ENCODE data around the gene FLT4. TPM values are rescaled to one million over a fixed set of nuclear protein-coding genes. Genes with fewer than 3 reads are reported as not detected.
A peak's percentile ranks its signal among the peaks of the same experiment; 100 is the strongest.

Gene FLT4
- total RNA-seq, 1 donor from 2014 or later, result 24.8 TPM

DNA sequence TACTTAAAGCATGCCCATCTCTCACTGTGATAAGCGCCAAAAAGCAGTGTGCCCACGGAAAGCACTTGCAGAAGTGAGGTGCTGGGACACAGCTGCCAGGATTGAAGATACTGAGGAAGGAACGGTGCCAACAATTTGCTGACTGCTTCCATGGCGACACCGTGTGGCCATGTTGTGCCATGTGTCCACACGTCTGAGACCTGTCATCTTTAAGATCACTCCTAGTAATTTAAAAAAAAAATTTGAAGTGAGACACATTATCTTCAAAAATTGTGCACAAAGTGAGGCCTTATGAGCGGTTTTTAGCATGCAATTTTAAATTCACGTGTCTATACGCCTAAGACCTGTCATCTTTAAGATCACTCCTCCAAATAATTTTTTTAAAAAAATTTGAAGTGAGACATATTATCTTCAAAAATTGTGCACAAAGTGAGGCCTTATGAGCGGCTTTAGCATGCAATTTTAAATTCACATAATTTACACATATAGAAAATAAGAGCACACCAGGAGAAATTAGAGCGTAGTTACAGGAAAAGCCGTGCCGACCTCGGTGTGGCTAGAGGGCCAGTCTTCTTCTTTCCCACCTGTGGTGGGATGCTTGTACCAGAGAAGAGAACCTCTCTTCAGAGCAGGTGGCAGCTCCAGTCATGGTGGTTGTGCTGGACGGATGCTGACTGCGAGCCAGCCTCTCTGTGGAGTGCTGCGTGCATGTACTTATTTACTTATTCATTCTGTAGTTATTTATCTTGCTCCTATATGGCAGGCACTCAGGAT is 21.4 kb upstream of the FLT4 start:
- Histone ChIP-seq H3K27me3 (ENCODE audit: low read depth) (peaks cover 19% of the 10 kb centered on the region), H3K27ac (no peak overlapping the region), H3K36me3 (no peaks in the 10 kb centered on the region), H3K9me3 (no peaks in the 10 kb centered on the region), H3K4me1 (peaks cover 7% of the 10 kb centered on the region), H3K4me3 (no peak overlapping the region)
- DNase-seq (no peak), ATAC-seq (peak; percentile 62 to 64)
- intact Hi-C loops (cut with DNase I), result no loop called here
- TF ChIP-seq, protein P1, sequence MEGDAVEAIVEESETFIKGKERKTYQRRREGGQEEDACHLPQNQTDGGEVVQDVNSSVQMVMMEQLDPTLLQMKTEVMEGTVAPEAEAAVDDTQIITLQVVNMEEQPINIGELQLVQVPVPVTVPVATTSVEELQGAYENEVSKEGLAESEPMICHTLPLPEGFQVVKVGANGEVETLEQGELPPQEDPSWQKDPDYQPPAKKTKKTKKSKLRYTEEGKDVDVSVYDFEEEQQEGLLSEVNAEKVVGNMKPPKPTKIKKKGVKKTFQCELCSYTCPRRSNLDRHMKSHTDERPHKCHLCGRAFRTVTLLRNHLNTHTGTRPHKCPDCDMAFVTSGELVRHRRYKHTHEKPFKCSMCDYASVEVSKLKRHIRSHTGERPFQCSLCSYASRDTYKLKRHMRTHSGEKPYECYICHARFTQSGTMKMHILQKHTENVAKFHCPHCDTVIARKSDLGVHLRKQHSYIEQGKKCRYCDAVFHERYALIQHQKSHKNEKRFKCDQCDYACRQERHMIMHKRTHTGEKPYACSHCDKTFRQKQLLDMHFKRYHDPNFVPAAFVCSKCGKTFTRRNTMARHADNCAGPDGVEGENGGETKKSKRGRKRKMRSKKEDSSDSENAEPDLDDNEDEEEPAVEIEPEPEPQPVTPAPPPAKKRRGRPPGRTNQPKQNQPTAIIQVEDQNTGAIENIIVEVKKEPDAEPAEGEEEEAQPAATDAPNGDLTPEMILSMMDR (IDR thresholded peaks at IDR 0.05), result peak; percentile 71

DNA sequence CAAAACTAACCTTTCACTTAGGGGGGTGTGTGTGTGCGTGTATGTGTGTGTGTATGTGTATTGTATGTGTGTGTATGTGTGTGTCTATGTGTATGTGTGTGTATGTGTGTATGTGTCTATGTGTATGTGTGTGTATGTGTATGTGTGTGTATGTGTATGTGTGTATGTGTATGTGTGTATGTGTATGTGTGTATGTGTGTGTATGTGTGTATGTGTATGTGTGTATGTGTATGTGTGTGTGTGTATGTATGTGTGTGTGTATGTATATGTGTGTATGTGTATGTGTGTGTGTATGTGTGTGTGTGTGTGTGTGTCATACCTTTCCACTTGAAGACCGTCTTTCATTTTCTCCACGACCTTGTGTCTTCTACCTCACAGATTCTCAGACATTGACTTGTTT is 20.8 kb upstream of the FLT4 start:
- Histone ChIP-seq H3K4me1 (peaks cover 7% of the 10 kb centered on the region), H3K27ac (no peak overlapping the region), H3K36me3 (no peaks in the 10 kb centered on the region), H3K27me3 (ENCODE audit: low read depth) (peaks cover 16% of the 10 kb centered on the region), H3K4me3 (no peak overlapping the region), H3K9me3 (no peaks in the 10 kb centered on the region)
- TF ChIP-seq, protein P1 (IDR thresholded peaks at IDR 0.05), result no peak
- DNase-seq (no peak), ATAC-seq (no peak)
- intact Hi-C loops (cut with DNase I), result no loop called here

- intact Hi-C loops (cut with DNase I), result no loop called here
- DNase-seq (no peak), ATAC-seq (no peak)
- peaks cover 16% of the 10 kb centered on the region for H3K27me3 ChIP-seq (ENCODE audit: low read depth)
- H3K9me3 ChIP-seq, result no peaks in the 10 kb centered on the region
- H3K4me3 ChIP-seq, result no peak overlapping the region
- TF ChIP-seq, protein P1 (IDR thresholded peaks at IDR 0.05), result no peak
- H3K27ac ChIP-seq, result no peak overlapping the region
- peaks cover 7% of the 10 kb centered on the region for H3K4me1 ChIP-seq
- H3K36me3 ChIP-seq, result no peaks in the 10 kb centered on the region
Observed at GRCh38 chr5:180669661-180670060, 20.3 kb upstream of the FLT4 start.

DNA sequence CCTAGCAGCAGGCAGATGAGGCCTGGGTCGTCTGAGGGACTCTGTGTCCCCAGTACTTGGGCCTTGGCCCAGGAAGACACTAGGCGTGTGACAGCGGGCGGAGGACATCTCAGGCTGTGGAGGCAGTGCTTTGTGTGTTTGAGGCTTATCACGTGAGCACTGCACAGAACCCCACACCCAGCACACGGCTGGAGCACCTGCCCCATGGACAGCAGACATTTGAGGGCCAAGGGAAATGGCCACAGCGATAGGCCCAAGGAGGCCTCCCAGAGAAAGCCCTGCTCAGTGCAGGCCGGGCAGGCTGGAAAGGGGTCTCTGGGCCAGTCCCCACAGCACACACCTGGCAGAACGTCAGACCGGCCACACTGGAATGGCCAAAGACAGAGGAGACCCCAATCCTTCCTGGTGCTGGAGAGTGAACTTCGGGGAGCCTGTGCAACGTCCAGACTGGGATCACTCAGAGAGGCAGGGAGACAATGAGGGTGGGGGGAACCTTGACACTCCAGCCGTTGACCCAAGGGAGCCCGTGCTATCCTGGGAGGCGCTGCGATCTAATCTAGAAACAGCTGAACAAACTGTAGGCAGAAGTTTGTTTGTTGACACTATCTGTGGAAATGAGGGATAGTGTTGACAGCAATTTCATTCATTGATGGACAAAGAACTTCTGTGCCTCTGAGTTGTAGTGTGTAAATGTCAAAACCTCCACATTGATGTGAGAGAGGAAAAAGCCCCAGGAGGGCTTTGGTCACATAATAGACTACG is 19.6 kb upstream of the FLT4 start:
- no peak overlapping the region for H3K27ac ChIP-seq
- TF ChIP-seq, protein P1 (IDR thresholded peaks at IDR 0.05), result no peak
- no peaks in the 10 kb centered on the region for H3K9me3 ChIP-seq
- intact Hi-C loops (cut with DNase I), result no loop called here
- ATAC-seq (no peak), DNase-seq (no peak)
- peaks cover 13% of the 10 kb centered on the region for H3K27me3 ChIP-seq (ENCODE audit: low read depth)
- no peak overlapping the region for H3K4me3 ChIP-seq
- no peaks in the 10 kb centered on the region for H3K36me3 ChIP-seq
- H3K4me1 ChIP-seq, result peaks cover 7% of the 10 kb centered on the region

- TF ChIP-seq, protein P1 (IDR thresholded peaks at IDR 0.05), result no peak
- no peak overlapping the region for H3K27ac ChIP-seq
- no peaks in the 10 kb centered on the region for H3K36me3 ChIP-seq
- no peaks in the 10 kb centered on the region for H3K9me3 ChIP-seq
- DNase-seq (no peak), ATAC-seq (no peak)
- intact Hi-C loops (cut with DNase I), result no loop called here
- H3K27me3 ChIP-seq (ENCODE audit: low read depth), result no peaks in the 10 kb centered on the region
- no peak overlapping the region for H3K4me3 ChIP-seq
- peaks cover 7% of the 10 kb centered on the region for H3K4me1 ChIP-seq
Observed at GRCh38 chr5:180666812-180667211, 17.4 kb upstream of the FLT4 start.
